ENCODE measurements around the gene RFESD. TPM values are rescaled to one million over a fixed set of nuclear protein-coding genes. Genes with fewer than 3 reads are reported as not detected.

The RFESD gene
- total RNA-seq, 1 donor from 2014 or later = 4.4 TPM

DNA sequence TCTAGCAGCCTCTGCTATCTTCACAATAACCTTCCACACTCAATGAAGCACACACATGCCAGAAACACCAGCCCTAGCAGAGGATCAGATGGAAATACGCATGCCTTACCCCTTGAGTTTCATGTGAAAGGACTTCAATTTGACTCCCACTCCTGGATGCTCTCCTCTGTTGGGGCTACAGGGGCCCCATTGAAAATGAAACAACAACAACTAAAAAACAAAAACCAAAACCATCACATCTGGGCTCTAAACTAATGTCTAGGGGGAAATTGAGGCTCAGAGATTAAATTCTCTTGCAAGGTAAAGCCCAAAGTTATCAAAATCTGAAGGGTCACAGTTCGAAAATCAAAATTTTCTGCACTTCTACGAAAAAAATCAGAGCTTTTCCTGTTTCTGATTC, 7.9 kb upstream of the RFESD start:
- H3K4me1 ChIP-seq = no peaks in the 10 kb centered on the region
- no peaks in the 10 kb centered on the region for H3K27me3 ChIP-seq
- H3F3A ChIP-seq (ENCODE audit: low read depth) = no peaks in the 10 kb centered on the region
- no peak overlapping the region for H3K27ac Mint-ChIP-seq
- DNase-seq (ENCODE audit: low spot score) = no peak
- H4K20me1 ChIP-seq (ENCODE audit: low read depth) = no peaks in the 10 kb centered on the region
- no peak overlapping the region for H3K27ac ChIP-seq
- H3K36me3 ChIP-seq = no peaks in the 10 kb centered on the region
- no peak overlapping the region for H3K4me3 ChIP-seq
- no peaks in the 10 kb centered on the region for H3K36me3 Mint-ChIP-seq
- H3K27me3 Mint-ChIP-seq (ENCODE audit: insufficient read depth, low read depth) = peaks cover under 1% of the 10 kb centered on the region
- no peaks in the 10 kb centered on the region for H3K9me3 ChIP-seq (ENCODE audit: low read depth)
- H3K9ac ChIP-seq = no peak overlapping the region
- H3K79me2 ChIP-seq (ENCODE audit: low read depth) = no peaks in the 10 kb centered on the region
- no peak overlapping the region for H3K4me2 ChIP-seq
- H3K4me1 Mint-ChIP-seq = no peaks in the 10 kb centered on the region
- no peak overlapping the region for H2AFZ ChIP-seq (replicated peaks)
- no peak for TF ChIP-seq EZH2 (IDR thresholded peaks at IDR 0.05)
- no peak for TF ChIP-seq EZH2phosphoT487 (IDR thresholded peaks at IDR 0.05)
- TF ChIP-seq, protein P1, sequence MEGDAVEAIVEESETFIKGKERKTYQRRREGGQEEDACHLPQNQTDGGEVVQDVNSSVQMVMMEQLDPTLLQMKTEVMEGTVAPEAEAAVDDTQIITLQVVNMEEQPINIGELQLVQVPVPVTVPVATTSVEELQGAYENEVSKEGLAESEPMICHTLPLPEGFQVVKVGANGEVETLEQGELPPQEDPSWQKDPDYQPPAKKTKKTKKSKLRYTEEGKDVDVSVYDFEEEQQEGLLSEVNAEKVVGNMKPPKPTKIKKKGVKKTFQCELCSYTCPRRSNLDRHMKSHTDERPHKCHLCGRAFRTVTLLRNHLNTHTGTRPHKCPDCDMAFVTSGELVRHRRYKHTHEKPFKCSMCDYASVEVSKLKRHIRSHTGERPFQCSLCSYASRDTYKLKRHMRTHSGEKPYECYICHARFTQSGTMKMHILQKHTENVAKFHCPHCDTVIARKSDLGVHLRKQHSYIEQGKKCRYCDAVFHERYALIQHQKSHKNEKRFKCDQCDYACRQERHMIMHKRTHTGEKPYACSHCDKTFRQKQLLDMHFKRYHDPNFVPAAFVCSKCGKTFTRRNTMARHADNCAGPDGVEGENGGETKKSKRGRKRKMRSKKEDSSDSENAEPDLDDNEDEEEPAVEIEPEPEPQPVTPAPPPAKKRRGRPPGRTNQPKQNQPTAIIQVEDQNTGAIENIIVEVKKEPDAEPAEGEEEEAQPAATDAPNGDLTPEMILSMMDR (IDR thresholded peaks at IDR 0.05) = no peak
- H3K9me3 Mint-ChIP-seq = no peaks in the 10 kb centered on the region
- H3K4me3 Mint-ChIP-seq = no peak overlapping the region

DNA sequence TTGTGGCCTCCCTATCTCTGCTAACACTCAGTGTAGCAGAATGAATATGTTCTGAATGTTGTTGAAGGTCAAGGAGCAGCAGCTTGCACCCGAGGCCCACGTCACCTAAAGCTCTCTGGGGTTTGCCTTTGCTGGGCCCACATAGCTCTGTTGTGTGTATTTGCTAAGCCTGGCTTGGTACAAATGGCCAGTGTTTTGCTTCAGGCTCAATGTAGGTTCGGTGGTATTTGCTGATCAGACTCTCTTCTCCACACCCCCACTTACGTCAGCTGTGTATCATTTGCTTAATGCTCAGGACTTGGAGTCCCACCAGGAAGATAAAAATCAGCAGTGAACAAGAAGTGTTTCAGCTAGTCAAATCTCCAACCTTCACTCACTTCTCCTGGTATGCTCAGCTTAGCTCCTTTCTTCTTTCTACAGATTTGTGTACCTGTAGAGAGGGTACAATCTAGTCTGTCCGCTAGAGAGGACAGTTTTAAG, 4.8 kb upstream of the RFESD start:
- H3F3A ChIP-seq (ENCODE audit: low read depth) = peaks cover 8% of the 10 kb centered on the region
- H3K27ac ChIP-seq = no peak overlapping the region
- no peaks in the 10 kb centered on the region for H3K4me1 Mint-ChIP-seq
- H4K20me1 ChIP-seq (ENCODE audit: low read depth) = no peaks in the 10 kb centered on the region
- H3K79me2 ChIP-seq (ENCODE audit: low read depth) = no peaks in the 10 kb centered on the region
- H3K4me2 ChIP-seq = no peak overlapping the region
- no peaks in the 10 kb centered on the region for H3K4me1 ChIP-seq
- H3K4me3 ChIP-seq = no peak overlapping the region
- no peak overlapping the region for H3K9ac ChIP-seq
- DNase-seq (ENCODE audit: low spot score) = no peak
- no peaks in the 10 kb centered on the region for H3K36me3 Mint-ChIP-seq
- no peak overlapping the region for H3K27ac Mint-ChIP-seq
- H3K4me3 Mint-ChIP-seq = no peak overlapping the region
- H3K36me3 ChIP-seq = no peaks in the 10 kb centered on the region
- H2AFZ ChIP-seq (replicated peaks) = no peak overlapping the region
- TF ChIP-seq EZH2phosphoT487 (IDR thresholded peaks at IDR 0.05) = no peak
- TF ChIP-seq, protein P1 (IDR thresholded peaks at IDR 0.05) = no peak
- no peak for TF ChIP-seq EZH2 (IDR thresholded peaks at IDR 0.05)
- no peaks in the 10 kb centered on the region for H3K27me3 ChIP-seq
- H3K9me3 Mint-ChIP-seq = no peaks in the 10 kb centered on the region
- H3K27me3 Mint-ChIP-seq (ENCODE audit: insufficient read depth, low read depth) = no peaks in the 10 kb centered on the region
- no peaks in the 10 kb centered on the region for H3K9me3 ChIP-seq (ENCODE audit: low read depth)

DNA sequence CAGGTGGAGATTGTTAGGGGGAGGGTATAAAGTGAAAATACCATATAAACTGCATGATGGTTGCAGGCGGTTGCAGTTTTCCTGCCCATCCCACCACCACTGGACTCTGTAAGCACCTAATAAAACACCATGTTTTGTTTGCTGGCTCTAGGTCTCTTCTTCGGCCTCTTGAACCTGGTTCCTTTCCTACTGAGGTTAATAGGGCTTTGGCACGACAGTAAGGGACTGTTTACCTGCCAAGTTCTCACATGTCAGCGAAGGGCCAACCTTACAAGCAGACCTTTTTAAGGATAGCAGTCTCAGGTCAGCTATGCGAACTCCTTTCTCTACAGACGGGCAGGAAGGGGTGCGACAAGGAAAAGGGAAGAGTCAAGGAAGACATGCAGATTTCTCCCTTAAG, 3.4 kb upstream of the RFESD start:
- no peak overlapping the region for H3K4me3 Mint-ChIP-seq

More for the DNA sequence above, 3.4 kb upstream of the RFESD start:
- H3K9me3 Mint-ChIP-seq = no peaks in the 10 kb centered on the region
- H3K27me3 Mint-ChIP-seq (ENCODE audit: insufficient read depth, low read depth) = no peaks in the 10 kb centered on the region
- TF ChIP-seq, protein P1 (IDR thresholded peaks at IDR 0.05) = no peak
- TF ChIP-seq EZH2phosphoT487 (IDR thresholded peaks at IDR 0.05) (no peak), EZH2 (IDR thresholded peaks at IDR 0.05) (no peak)
- Histone ChIP-seq H3F3A (ENCODE audit: low read depth) (peaks cover 14% of the 10 kb centered on the region), H3K27ac (no peak overlapping the region), H3K9ac (no peak overlapping the region), H3K9me3 (ENCODE audit: low read depth) (no peaks in the 10 kb centered on the region), H3K79me2 (ENCODE audit: low read depth) (no peaks in the 10 kb centered on the region), H3K36me3 (no peaks in the 10 kb centered on the region), H4K20me1 (ENCODE audit: low read depth) (no peaks in the 10 kb centered on the region), H3K4me1 (no peaks in the 10 kb centered on the region), H3K27me3 (no peaks in the 10 kb centered on the region), H3K4me2 (no peak overlapping the region), H3K4me3 (no peak overlapping the region), H2AFZ (replicated peaks) (no peak overlapping the region)
- H3K27ac Mint-ChIP-seq = no peak overlapping the region
- no peaks in the 10 kb centered on the region for H3K4me1 Mint-ChIP-seq
- no peak for DNase-seq (ENCODE audit: low spot score)
- H3K36me3 Mint-ChIP-seq = no peaks in the 10 kb centered on the region

Data from neural progenitor cell (in vitro differentiated cells).